Cortex of kidney (tissue), 1 donor: ENCODE measurements around the gene GHRH.

Source experiments
- DNase-seq: peaks from one replicate; lab custom pipeline; 2025; lab: John Stamatoyannopoulos, UW

Gene GHRH

GRCh38 chr20:37260923-37261322 lies 691 bp downstream of the GHRH start:
- DNase-seq: no peak

- no peak for DNase-seq
Measured at GRCh38 chr20:37259865-37260264, 1.7 kb downstream of the GHRH start.

DNA sequence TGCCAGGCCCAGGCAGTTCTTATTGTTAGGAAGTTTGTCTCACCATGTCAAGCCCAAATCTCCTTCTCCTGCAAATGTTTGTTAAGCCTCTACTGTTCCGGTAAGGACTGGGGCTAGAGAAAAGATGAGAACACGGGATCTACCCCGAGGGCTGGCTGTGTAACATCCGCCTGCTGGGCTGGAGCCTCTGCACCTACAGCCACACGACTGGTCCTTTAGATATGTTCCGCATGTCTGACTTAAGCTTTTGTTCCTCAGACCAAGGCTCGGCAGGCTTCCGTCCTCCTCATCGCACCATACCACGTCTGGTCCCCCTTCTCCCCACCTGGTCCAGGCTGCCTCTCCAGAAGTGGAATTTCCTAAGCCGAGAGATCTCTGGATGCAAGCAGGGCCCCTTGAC lies 2.6 kb downstream of the GHRH start:
- no peak for DNase-seq

GRCh38 chr20:37257988-37258387 lies 3.6 kb downstream of the GHRH start:
- no peak for DNase-seq

- DNase-seq: no peak
Measured at GRCh38 chr20:37257530-37257929, 4.1 kb downstream of the GHRH start.

- DNase-seq: no peak
Measured at GRCh38 chr20:37256286-37256685, 5.3 kb downstream of the GHRH start.

GRCh38 chr20:37254114-37254878 lies 7.3 kb downstream of the GHRH start:
- DNase-seq: no peak

- no peak for DNase-seq
Measured at GRCh38 chr20:37253087-37253486, 8.5 kb downstream of the GHRH start.

- no peak for DNase-seq
Measured at GRCh38 chr20:37251825-37252477, 9.7 kb downstream of the GHRH start.

- no peak for DNase-seq
Measured at GRCh38 chr20:37249304-37249703, 12.3 kb downstream of the GHRH start.

GRCh38 chr20:37247547-37247946 lies 14.1 kb downstream of the GHRH start:
- DNase-seq: no peak

GRCh38 chr20:37246736-37247135 lies 14.9 kb downstream of the GHRH start:
- no peak for DNase-seq

GRCh38 chr20:37245216-37246150 lies 16.1 kb downstream of the GHRH start:
- DNase-seq: no peak

DNA sequence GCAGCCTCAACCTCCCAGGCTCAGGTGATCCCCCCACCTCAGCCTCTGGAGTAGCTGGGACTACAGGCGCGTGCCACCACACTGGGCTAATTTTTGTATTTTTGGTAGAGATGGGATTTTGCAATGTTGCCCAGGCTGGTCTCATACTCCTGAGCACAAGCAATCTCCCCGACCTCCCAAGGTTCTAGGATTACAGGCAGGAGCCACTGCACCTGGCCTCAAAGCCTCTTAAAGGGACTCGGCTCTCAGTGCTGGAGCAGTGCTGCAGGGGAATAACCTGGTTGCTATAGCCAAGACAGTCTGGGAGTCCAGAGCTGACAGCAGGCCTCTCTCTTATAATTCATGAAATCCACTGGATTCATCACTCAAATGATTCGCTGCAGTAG lies 17.0 kb downstream of the GHRH start:
- no peak for DNase-seq

DNA sequence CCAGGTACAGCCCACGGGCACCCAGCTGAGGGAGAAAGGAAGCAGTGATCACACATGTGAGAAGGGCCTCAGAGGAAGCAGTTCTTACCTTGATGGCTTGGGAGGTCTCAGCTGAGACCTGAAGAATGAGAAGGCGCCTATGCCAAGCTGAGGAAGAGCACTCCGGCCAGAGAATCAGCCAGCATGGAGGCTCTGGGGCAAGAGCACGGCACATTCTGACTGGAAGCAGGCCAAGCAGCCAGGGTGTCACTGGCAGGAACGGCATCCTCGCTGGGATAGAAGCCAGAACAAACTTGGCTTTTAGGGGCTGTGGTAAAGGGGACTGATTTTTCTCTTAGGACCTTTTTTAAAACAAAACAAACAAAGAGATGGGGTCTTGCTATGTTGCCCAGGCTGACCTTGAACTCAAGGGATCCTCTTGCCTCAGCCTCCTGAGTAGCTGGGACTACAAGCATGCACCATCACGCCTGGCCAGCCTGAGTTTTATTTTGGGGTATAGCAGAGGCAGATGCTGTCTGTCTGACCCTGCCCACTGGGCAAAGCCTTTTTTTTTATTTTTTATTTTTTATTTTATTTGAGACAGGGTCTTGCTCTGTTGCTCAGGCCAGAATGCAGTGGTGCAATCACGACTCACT lies 17.6 kb downstream of the GHRH start:
- no peak for DNase-seq

- DNase-seq: no peak
Measured at GRCh38 chr20:37243076-37243936, 18.3 kb downstream of the GHRH start.

DNA sequence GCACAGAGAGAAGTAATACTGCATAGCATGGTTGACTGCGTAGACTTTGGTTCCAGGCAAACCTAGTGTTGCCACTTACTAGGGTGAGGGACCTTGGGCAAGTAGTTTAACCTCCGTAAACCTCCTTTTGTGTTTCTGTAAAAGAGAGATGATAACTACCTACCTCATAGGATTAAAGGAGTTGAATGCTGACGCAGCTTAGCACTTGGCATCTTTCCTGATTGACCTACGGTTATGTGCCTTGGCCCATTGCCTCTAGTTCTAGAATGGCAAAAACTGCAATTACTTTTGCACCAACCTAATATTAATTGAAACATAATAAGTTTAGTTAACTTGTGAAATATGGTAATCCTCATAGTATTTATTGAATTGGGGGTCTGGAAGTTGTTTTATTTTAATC lies 19.1 kb downstream of the GHRH start:
- no peak for DNase-seq

GRCh38 chr20:37240337-37241067 lies 21.1 kb downstream of the GHRH start:
- DNase-seq: no peak

GRCh38 chr20:37238935-37239451 lies 22.6 kb downstream of the GHRH start:
- DNase-seq: no peak

DNA sequence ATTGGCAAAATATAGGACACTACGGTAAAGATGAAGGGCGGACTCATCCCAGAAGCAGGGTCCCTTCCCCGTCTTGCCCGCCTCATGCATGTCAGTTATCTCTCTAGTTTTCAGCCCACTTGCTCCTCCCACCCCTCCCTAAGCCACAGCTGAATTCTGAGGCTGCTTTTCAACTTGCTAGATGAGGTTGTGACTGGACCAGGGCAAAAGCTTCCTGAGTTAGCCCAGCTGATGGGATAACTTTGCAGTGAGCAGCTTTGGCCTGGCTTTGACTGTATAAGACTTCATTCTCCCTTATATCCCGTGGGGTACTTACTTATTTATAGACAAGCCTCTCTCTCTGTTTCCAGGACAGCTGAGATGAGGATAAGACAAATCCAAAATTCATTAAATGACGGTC lies 23.2 kb downstream of the GHRH start:
- DNase-seq: no peak
